Kidney epithelial cell (primary cell): ENCODE data around the gene B3GAT2. TPM values are rescaled to one million over a fixed set of nuclear protein-coding genes. Genes with fewer than 3 reads are reported as not detected.

Experiments used
- DNase-seq: peaks from one replicate; pipeline ENCODE4 v3.0.0-alpha.2; 2010; ENCODE audit warnings: low read depth
- H3K27me3 ChIP-seq: 2 replicates; pipeline ENCODE4 v1.6.0; 2011; ENCODE audit warnings: low read length; ENCODE audit not compliant: control insufficient read depth, insufficient read depth
- H3K36me3 ChIP-seq: 2 replicates; pipeline ENCODE4 v1.5.1; 2011; ENCODE audit warnings: low read length; ENCODE audit not compliant: control insufficient read depth, insufficient read depth
- H3K4me3 ChIP-seq: 2 replicates; pipeline ENCODE4 v1.5.1; 2011; ENCODE audit warnings: low read depth, mild to moderate bottlenecking, control low read depth, low read length
- total RNA-seq: library from RNA; depleted of rRNA; stranded (reverse); fragments of >200 nt; gene quantifications from 2 replicates; pipeline ENCODE4 v1.2.3, GENCODE V29; 2015
- TF ChIP-seq, protein P1 (sequence below): IDR thresholded peaks from 2 replicates; pipeline ENCODE4 v1.5.1; 2011; ENCODE audit warnings: mild to moderate bottlenecking, moderate library complexity, low read length, control low read depth, inconsistent platforms; ENCODE audit not compliant: insufficient read depth, poor library complexity, severe bottlenecking

The B3GAT2 gene
- total RNA-seq, 1 donor from 2014 or later = not detected

DNA sequence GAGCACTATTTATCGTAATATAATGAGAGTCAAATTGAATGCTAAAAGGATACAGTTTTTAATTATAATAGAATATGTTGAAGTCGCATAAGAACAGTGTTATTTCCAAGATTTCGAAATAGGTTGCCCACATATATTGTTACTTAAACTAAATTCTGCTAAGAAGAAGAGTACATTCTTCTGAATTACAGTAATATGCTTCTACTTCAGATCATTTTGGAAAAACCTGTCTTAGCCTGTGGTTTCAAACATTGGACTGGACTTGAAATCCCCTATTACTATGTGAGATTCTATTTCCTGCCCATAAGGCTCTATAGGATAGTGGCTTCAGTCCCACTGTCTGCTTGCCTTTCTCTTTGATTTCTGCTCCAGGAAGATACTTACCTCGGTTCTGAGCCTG is 137.2 kb downstream of the B3GAT2 start:
- no peak for DNase-seq
- H3K27me3 ChIP-seq = no peaks in the 10 kb centered on the region
- no peaks in the 10 kb centered on the region for H3K36me3 ChIP-seq
- TF ChIP-seq, protein P1, sequence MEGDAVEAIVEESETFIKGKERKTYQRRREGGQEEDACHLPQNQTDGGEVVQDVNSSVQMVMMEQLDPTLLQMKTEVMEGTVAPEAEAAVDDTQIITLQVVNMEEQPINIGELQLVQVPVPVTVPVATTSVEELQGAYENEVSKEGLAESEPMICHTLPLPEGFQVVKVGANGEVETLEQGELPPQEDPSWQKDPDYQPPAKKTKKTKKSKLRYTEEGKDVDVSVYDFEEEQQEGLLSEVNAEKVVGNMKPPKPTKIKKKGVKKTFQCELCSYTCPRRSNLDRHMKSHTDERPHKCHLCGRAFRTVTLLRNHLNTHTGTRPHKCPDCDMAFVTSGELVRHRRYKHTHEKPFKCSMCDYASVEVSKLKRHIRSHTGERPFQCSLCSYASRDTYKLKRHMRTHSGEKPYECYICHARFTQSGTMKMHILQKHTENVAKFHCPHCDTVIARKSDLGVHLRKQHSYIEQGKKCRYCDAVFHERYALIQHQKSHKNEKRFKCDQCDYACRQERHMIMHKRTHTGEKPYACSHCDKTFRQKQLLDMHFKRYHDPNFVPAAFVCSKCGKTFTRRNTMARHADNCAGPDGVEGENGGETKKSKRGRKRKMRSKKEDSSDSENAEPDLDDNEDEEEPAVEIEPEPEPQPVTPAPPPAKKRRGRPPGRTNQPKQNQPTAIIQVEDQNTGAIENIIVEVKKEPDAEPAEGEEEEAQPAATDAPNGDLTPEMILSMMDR = no peak
- H3K4me3 ChIP-seq = no peak overlapping the region

- TF ChIP-seq, protein P1 = no peak
- no peak overlapping the region for H3K4me3 ChIP-seq
- DNase-seq = no peak
Observed at GRCh38 chr6:70813885-70814284, 143.0 kb downstream of the B3GAT2 start.

DNA sequence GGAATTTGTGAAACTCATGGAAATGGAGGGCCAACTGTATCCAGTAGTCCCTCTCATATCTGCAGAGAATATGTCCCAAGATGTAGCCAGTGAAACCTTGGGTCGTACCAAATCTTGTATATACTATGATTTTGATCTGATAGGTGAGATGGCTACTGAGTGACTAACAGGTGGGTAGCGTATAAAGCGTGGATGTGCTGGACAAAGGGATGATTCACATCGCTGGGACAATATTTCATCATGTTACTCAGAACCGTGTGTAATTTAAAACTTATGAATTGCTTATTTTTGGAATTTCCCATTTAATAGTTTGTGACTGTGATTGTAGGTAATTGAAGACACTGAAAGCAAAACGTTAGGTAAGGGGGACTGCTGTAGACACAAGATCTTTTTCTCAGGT is 145.1 kb downstream of the B3GAT2 start:
- DNase-seq = no peak

More at GRCh38 chr6:70813885-70814284, 143.0 kb downstream of the B3GAT2 start:
- no peaks in the 10 kb centered on the region for H3K36me3 ChIP-seq
- no peaks in the 10 kb centered on the region for H3K27me3 ChIP-seq

More for the DNA sequence above, 145.1 kb downstream of the B3GAT2 start:
- no peak overlapping the region for H3K4me3 ChIP-seq
- TF ChIP-seq, protein P1 = no peak
- H3K36me3 ChIP-seq = no peaks in the 10 kb centered on the region
- no peaks in the 10 kb centered on the region for H3K27me3 ChIP-seq
